ENCODE results near the gene CD300A.

- no peak for TF ChIP-seq CTCF (IDR thresholded peaks at IDR 0.05)
- no peak for TF ChIP-seq POLR2A (IDR thresholded peaks at IDR 0.05)
Observed at GRCh38 chr17:74516561-74517328, 50.3 kb downstream of the CD300A start.

All from adrenal gland (tissue), 5 donors.